ENCODE results near the gene REPS1. TPM values are rescaled to one million over a fixed set of nuclear protein-coding genes. Genes with fewer than 3 reads are reported as not detected.

REPS1 gene
- total RNA-seq, 4 donors from 2014 or later = 30.8 to 60.3 (median 43.2) TPM

GRCh38 chr6:138896104-138896756 lies 91.8 kb downstream of the REPS1 start:
- Histone ChIP-seq H3K27me3 (no peaks in the 10 kb centered on the region), H3K36me3 (peaks cover 0 to 64% (median 0%) of the 10 kb centered on the region in 3 donors), H3K4me3 (no peak overlapping the region), H3K9me3 (no peaks in the 10 kb centered on the region), H3K4me1 (no peaks in the 10 kb centered on the region), H3K27ac (no peak overlapping the region)
- intact Hi-C loops (cut with DNase I) = no loop called here
- 82 to 96% methylated on average over 4 to 8 of the region's 8 CpGs for WGBS, 2 donors
- TF ChIP-seq CTCF (IDR thresholded peaks at IDR 0.05) = no peak
- TF ChIP-seq POLR2A (IDR thresholded peaks at IDR 0.05) = no peak
- no peak for DNase-seq

- no peak for DNase-seq
- H3K27me3 ChIP-seq = no peaks in the 10 kb centered on the region
- H3K4me1 ChIP-seq = peaks cover 0 to 17% (median 0%) of the 10 kb centered on the region in 3 donors
- intact Hi-C loops (cut with DNase I) = no loop called here
- no peak for TF ChIP-seq POLR2A (IDR thresholded peaks at IDR 0.05)
- peaks cover 0 to 16% (median 0%) of the 10 kb centered on the region in 3 donors for H3K36me3 ChIP-seq
- no peaks in the 10 kb centered on the region for H3K9me3 ChIP-seq
- H3K4me3 ChIP-seq = no peak overlapping the region
- no peak overlapping the region for H3K27ac ChIP-seq
- WGBS, 2 donors = 79 to 85% methylated on average over 3 of the region's 3 CpGs
Measured at GRCh38 chr6:138891255-138891986, 96.6 kb downstream of the REPS1 start.

GRCh38 chr6:138885156-138885819 lies 102.8 kb downstream of the REPS1 start:
- H3K4me1 ChIP-seq = peaks cover 0 to 17% (median 0%) of the 10 kb centered on the region in 3 donors

GRCh38 chr6:138882369-138883017 lies 105.6 kb downstream of the REPS1 start:
- no peak overlapping the region for H3K4me3 ChIP-seq
- no peaks in the 10 kb centered on the region for H3K27me3 ChIP-seq
- no peak for DNase-seq
- intact Hi-C loops (cut with DNase I) = no loop called here
- no peaks in the 10 kb centered on the region for H3K36me3 ChIP-seq
- H3K27ac ChIP-seq = no peak overlapping the region
- TF ChIP-seq CTCF (IDR thresholded peaks at IDR 0.05) (no peak), POLR2A (IDR thresholded peaks at IDR 0.05) (no peak)
- WGBS, 2 donors = 87 to 88% methylated on average over 4 to 7 of the region's 7 CpGs
- H3K9me3 ChIP-seq = no peaks in the 10 kb centered on the region
- H3K4me1 ChIP-seq = no peaks in the 10 kb centered on the region

More at GRCh38 chr6:138885156-138885819, 102.8 kb downstream of the REPS1 start:
- TF ChIP-seq CTCF (IDR thresholded peaks at IDR 0.05) (no peak), POLR2A (IDR thresholded peaks at IDR 0.05) (no peak)
- Histone ChIP-seq H3K36me3 (no peaks in the 10 kb centered on the region), H3K27ac (no peak overlapping the region), H3K9me3 (no peaks in the 10 kb centered on the region), H3K4me3 (no peak overlapping the region), H3K27me3 (no peaks in the 10 kb centered on the region)
- 86 to 89% methylated on average over 11 to 13 of the region's 13 CpGs for WGBS, 2 donors
- DNase-seq = no peak
- intact Hi-C loops (cut with DNase I) = no loop called here

GRCh38 chr6:138873191-138873590 lies 114.9 kb downstream of the REPS1 start:
- TF ChIP-seq CTCF (IDR thresholded peaks at IDR 0.05) (no peak), POLR2A (IDR thresholded peaks at IDR 0.05) (no peak)
- no peaks in the 10 kb centered on the region for H3K36me3 ChIP-seq
- no peaks in the 10 kb centered on the region for H3K9me3 ChIP-seq
- H3K4me1 ChIP-seq = peaks cover 0 to 22% (median 5%) of the 10 kb centered on the region in 3 donors
- no peak for DNase-seq
- H3K27me3 ChIP-seq = no peaks in the 10 kb centered on the region
- no peak overlapping the region for H3K4me3 ChIP-seq
- intact Hi-C loops (cut with DNase I) = no loop called here
- 66 to 83% methylated on average over 8 of the region's 8 CpGs for WGBS, 2 donors
- no peak overlapping the region for H3K27ac ChIP-seq
